Fibroblast of lung (primary cell): ENCODE results near the gene BCL7A.

ENCODE experiments used
- CTCF ChIP-seq, 2 donors: IDR thresholded peaks in 1 of 2; conservative IDR thresholded peaks in 1 of 2; 1 replicate in 1 of 2; 2 replicates in 1 of 2; pipeline ENCODE4 v1.5.1; 2011 to 2012; ENCODE audit warnings: low read length in 2 of 2, control low read depth in 1 of 2, inconsistent platforms in 1 of 2, low read depth in 1 of 2, mild to moderate bottlenecking in 1 of 2
- EZH2 ChIP-seq: IDR thresholded peaks from 2 replicates; pipeline ENCODE4 v1.5.1; 2012; ENCODE audit warnings: low read length, control low read depth, mild to moderate bottlenecking; ENCODE audit errors: missing control alignments

GRCh38 chr12:121982950-121983349 is 38.7 kb upstream of the BCL7A start:
- no peak for TF ChIP-seq CTCF (conservative IDR thresholded peaks at IDR 0.05 in 1 of 2, IDR thresholded peaks at IDR 0.05 in 1 of 2; ENCODE audit: low read depth in 1 of 2, low read length in 2 of 2)
- TF ChIP-seq EZH2 = no peak
